ENCODE results near the gene MAP1B. TPM values are rescaled to one million over a fixed set of nuclear protein-coding genes. Genes with fewer than 3 reads are reported as not detected.
A peak's percentile ranks its signal among the peaks of the same experiment; 100 is the strongest.

The MAP1B gene
- total RNA-seq, 1 experiment from 2014 or later: 43.8 TPM

DNA sequence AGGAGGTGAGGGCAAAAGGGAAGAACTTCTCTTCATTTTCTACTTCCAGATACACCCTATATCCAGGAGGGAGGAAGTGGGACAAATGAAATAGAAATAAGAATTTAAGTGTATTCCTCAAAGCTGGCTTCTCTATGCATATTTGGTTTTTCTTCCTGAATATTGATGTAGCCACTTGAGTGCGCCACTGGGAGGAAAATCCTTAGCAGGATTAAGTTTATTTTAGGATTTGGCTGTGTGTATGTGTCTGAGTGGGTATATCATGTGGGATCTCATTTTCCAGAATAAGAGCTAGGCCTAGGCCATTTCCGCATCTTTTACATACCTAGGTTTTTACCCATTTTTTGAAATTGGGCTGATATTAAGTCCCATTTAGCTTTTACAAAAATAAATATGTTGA lies 42.5 kb downstream of the MAP1B start:
- BruUV-seq (replicated peaks): no TSS peak
- TF ChIP-seq, protein P1, sequence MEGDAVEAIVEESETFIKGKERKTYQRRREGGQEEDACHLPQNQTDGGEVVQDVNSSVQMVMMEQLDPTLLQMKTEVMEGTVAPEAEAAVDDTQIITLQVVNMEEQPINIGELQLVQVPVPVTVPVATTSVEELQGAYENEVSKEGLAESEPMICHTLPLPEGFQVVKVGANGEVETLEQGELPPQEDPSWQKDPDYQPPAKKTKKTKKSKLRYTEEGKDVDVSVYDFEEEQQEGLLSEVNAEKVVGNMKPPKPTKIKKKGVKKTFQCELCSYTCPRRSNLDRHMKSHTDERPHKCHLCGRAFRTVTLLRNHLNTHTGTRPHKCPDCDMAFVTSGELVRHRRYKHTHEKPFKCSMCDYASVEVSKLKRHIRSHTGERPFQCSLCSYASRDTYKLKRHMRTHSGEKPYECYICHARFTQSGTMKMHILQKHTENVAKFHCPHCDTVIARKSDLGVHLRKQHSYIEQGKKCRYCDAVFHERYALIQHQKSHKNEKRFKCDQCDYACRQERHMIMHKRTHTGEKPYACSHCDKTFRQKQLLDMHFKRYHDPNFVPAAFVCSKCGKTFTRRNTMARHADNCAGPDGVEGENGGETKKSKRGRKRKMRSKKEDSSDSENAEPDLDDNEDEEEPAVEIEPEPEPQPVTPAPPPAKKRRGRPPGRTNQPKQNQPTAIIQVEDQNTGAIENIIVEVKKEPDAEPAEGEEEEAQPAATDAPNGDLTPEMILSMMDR (IDR thresholded peaks at IDR 0.05; ENCODE audit: unreplicated experiment): peak; percentile 8
- no peak for DNase-seq (ENCODE audit: unreplicated experiment)
- Mint-ChIP-seq H3K36me3 (ENCODE audit: insufficient read depth, unreplicated experiment) (no peaks in the 10 kb centered on the region), H3K27me3 (ENCODE audit: insufficient read depth, unreplicated experiment) (no peaks in the 10 kb centered on the region), H3K4me1 (ENCODE audit: insufficient read depth, unreplicated experiment) (peaks cover 17% of the 10 kb centered on the region), H3K9me3 (ENCODE audit: unreplicated experiment) (no peaks in the 10 kb centered on the region), H3K27ac (ENCODE audit: low read depth, unreplicated experiment) (no peak overlapping the region), H3K4me3 (ENCODE audit: unreplicated experiment) (no peak overlapping the region)
- CTCF ChIA-PET: interaction anchor here (1.0 to 1.3 kb wide), 3 partner anchors 12 to 159 kb away, joined by 3 to 4 read pairs (median 3); no protein-coding TSS in a partner anchor
- POLR2A ChIA-PET: interaction anchor here (0.7 kb wide), 1 partner anchor 1514 kb away, joined by 3 read pairs; no protein-coding TSS in a partner anchor
- intact Hi-C loops (cut with micrococcal nuclease): no loop called here

DNA sequence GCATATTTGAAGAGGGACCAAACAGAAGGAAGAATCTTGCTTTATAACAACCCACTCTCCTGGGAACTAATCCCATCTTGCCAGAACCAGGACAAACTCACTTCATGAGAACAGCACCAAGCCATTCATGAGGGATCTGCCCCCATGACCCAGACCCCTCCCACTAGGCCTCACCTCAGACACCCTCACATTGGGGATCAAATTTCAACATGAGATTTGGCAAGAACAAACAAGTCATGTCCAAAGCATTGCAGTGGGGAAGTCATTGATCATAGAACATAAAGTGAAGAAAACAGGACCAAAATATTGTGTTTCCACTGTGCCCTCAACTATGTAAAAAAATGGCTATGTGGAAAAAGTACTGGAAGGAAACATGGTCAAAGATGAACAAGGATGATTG lies 43.9 kb downstream of the MAP1B start:
- TF ChIP-seq, protein P1 (IDR thresholded peaks at IDR 0.05; ENCODE audit: unreplicated experiment): no peak
- H3K27ac Mint-ChIP-seq (ENCODE audit: low read depth, unreplicated experiment): peak overlapping the region; percentile 61
- H3K9me3 Mint-ChIP-seq (ENCODE audit: unreplicated experiment): no peaks in the 10 kb centered on the region
- peaks cover 17% of the 10 kb centered on the region for H3K4me1 Mint-ChIP-seq (ENCODE audit: insufficient read depth, unreplicated experiment)
- POLR2A ChIA-PET: no interaction called here
- peak; percentile 45 for DNase-seq (ENCODE audit: unreplicated experiment)
- BruUV-seq (replicated peaks): no TSS peak
- CTCF ChIA-PET: no interaction called here
- no peak overlapping the region for H3K4me3 Mint-ChIP-seq (ENCODE audit: unreplicated experiment)
- no peaks in the 10 kb centered on the region for H3K36me3 Mint-ChIP-seq (ENCODE audit: insufficient read depth, unreplicated experiment)
- intact Hi-C loops (cut with micrococcal nuclease): no loop called here
- no peaks in the 10 kb centered on the region for H3K27me3 Mint-ChIP-seq (ENCODE audit: insufficient read depth, unreplicated experiment)

DNA sequence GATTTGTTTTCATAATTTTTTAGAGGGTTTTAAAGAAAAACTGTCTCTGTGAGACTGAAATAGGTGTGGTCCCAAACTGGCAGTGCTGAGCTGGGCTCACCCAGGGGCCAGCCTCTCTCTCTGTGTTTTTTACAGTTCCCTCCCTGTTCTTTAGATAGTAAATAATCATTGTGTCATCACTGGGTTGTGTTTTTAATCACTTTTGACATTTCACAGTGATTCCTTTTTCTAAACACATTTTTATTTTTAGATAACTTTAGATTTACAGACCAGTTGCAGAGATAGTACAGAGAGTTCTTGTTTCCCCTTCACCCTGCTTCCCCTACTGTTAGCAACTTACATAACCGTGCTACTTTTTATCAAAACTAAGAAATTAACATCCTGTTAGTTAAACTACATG lies 44.4 kb downstream of the MAP1B start:
- peak overlapping the region; percentile 61 for H3K27ac Mint-ChIP-seq (ENCODE audit: low read depth, unreplicated experiment)
- TF ChIP-seq, protein P1 (IDR thresholded peaks at IDR 0.05; ENCODE audit: unreplicated experiment): no peak
- no peak for DNase-seq (ENCODE audit: unreplicated experiment)
- H3K4me3 Mint-ChIP-seq (ENCODE audit: unreplicated experiment): no peak overlapping the region
- ChIA-PET CTCF (no interaction called here), POLR2A (no interaction called here)
- no peaks in the 10 kb centered on the region for H3K36me3 Mint-ChIP-seq (ENCODE audit: insufficient read depth, unreplicated experiment)
- no peaks in the 10 kb centered on the region for H3K9me3 Mint-ChIP-seq (ENCODE audit: unreplicated experiment)
- peaks cover 17% of the 10 kb centered on the region for H3K4me1 Mint-ChIP-seq (ENCODE audit: insufficient read depth, unreplicated experiment)
- no peaks in the 10 kb centered on the region for H3K27me3 Mint-ChIP-seq (ENCODE audit: insufficient read depth, unreplicated experiment)
- no TSS peak for BruUV-seq (replicated peaks)
- intact Hi-C loops (cut with micrococcal nuclease): no loop called here

DNA sequence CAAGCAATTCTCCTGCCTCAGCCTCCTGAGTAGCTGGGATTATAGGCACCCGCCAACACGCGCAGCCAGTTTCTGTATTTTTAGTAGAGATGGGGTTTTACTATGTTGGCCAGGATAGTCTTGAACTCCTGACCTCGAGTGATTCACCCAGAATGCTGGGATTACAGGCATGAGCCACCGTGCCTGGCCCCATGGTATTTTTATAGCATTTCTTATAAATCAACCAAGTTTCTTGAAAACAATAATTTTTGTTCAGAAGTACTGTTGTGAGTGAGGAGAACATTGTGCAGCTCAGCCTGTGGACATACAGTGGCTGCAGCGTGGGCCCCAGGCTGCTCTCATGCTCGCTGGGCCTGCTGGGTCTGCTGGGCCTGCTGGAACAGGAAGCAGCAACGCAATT lies 45.3 kb downstream of the MAP1B start:
- Mint-ChIP-seq H3K27ac (ENCODE audit: low read depth, unreplicated experiment) (no peak overlapping the region), H3K36me3 (ENCODE audit: insufficient read depth, unreplicated experiment) (no peaks in the 10 kb centered on the region), H3K4me1 (ENCODE audit: insufficient read depth, unreplicated experiment) (peaks cover 17% of the 10 kb centered on the region), H3K9me3 (ENCODE audit: unreplicated experiment) (no peaks in the 10 kb centered on the region), H3K4me3 (ENCODE audit: unreplicated experiment) (no peak overlapping the region), H3K27me3 (ENCODE audit: insufficient read depth, unreplicated experiment) (no peaks in the 10 kb centered on the region)
- TF ChIP-seq, protein P1 (IDR thresholded peaks at IDR 0.05; ENCODE audit: unreplicated experiment): no peak
- ChIA-PET CTCF (interaction anchor here (0.6 kb wide), 1 partner anchor 123 kb away, joined by 3 read pairs; no protein-coding TSS in a partner anchor), POLR2A (no interaction called here)
- no TSS peak for BruUV-seq (replicated peaks)
- no peak for DNase-seq (ENCODE audit: unreplicated experiment)
- intact Hi-C loops (cut with micrococcal nuclease): no loop called here

Data from MCF 10A (cell line).